GM23248 (cell line): Measurements from ENCODE around the gene ITIH2. TPM values are rescaled to one million over a fixed set of nuclear protein-coding genes. Genes with fewer than 3 reads are reported as not detected.
"Not testable (repeated sequence)": the region's sequence is repeated elsewhere in the genome, so short reads cannot be mapped to it uniquely, and the experiment has no call there.

Experiments used
- DNase-seq: peaks from one replicate; pipeline ENCODE4 v3.0.0-alpha.2; 2015
- H2AFZ ChIP-seq: fragments of 200-600 bp; sonication (generic); 2 replicates; pipeline ENCODE4 v1.6.1; 2016; ENCODE audit warnings: antibody characterized with exemption
- H3F3A ChIP-seq: fragments of 200-600 bp; sonication (generic); 2 replicates; pipeline ENCODE4 v1.6.1; 2016; ENCODE audit warnings: mild to moderate bottlenecking, antibody characterized with exemption, mixed run types; ENCODE audit not compliant: insufficient read depth
- H3K27ac ChIP-seq: fragments of 200-600 bp; sonication (generic); 2 replicates; pipeline ENCODE4 v1.5.1; 2016; ENCODE audit warnings: mild to moderate bottlenecking
- H3K27me3 ChIP-seq: fragments of 200-600 bp; sonication (generic); replicated peaks from 2 replicates; pipeline ENCODE4 v1.6.1; 2016; ENCODE audit warnings: mild to moderate bottlenecking; ENCODE audit not compliant: insufficient read depth
- H3K36me3 ChIP-seq: fragments of 200-600 bp; sonication (generic); 2 replicates; pipeline ENCODE4 v1.6.1; 2016; ENCODE audit warnings: low read depth, mild to moderate bottlenecking
- H3K4me1 ChIP-seq: fragments of 200-600 bp; sonication (generic); 2 replicates; pipeline ENCODE4 v1.6.1; 2016; ENCODE audit warnings: mild to moderate bottlenecking; ENCODE audit not compliant: insufficient read depth
- H3K4me2 ChIP-seq: fragments of 200-600 bp; sonication (generic); one replicate; pipeline ENCODE4 v1.6.1; 2016; ENCODE audit warnings: mild to moderate bottlenecking; ENCODE audit not compliant: unreplicated experiment
- H3K4me3 ChIP-seq: fragments of 200-600 bp; sonication (generic); 2 replicates; pipeline ENCODE4 v1.5.1; 2016; ENCODE audit warnings: mild to moderate bottlenecking
- H3K79me2 ChIP-seq: fragments of 200-600 bp; sonication (generic); 2 replicates; pipeline ENCODE4 v1.6.1; 2016; ENCODE audit warnings: mild to moderate bottlenecking; ENCODE audit not compliant: insufficient read depth
- H3K9ac ChIP-seq: fragments of 200-600 bp; sonication (generic); 2 replicates; pipeline ENCODE4 v1.6.1; 2016; ENCODE audit warnings: mild to moderate bottlenecking
- H3K9me2 ChIP-seq: fragments of 200-600 bp; sonication (generic); 2 replicates; pipeline ENCODE4 v1.6.1; 2016; ENCODE audit warnings: mixed run types, mild to moderate bottlenecking, moderate library complexity; ENCODE audit not compliant: insufficient read depth
- H3K9me3 ChIP-seq: fragments of 200-600 bp; sonication (generic); one replicate; pipeline ENCODE4 v1.6.1; 2017; ENCODE audit warnings: low read depth
- H4K20me1 ChIP-seq: fragments of 200-600 bp; sonication (generic); 2 replicates; pipeline ENCODE4 v1.6.0; 2016; ENCODE audit not compliant: insufficient read depth
- EZH2 ChIP-seq: fragments of 200-600 bp; sonication (generic); IDR thresholded peaks from 2 replicates; pipeline ENCODE4 v1.6.1; 2018; ENCODE audit warnings: antibody characterized with exemption, mild to moderate bottlenecking; ENCODE audit not compliant: insufficient read depth, poor library complexity, severe bottlenecking
- EZH2phosphoT487 ChIP-seq: fragments of 200-600 bp; sonication (generic); IDR thresholded peaks from 2 replicates; pipeline ENCODE4 v1.6.1; 2018; ENCODE audit warnings: antibody characterized with exemption, moderate library complexity, mild to moderate bottlenecking, low read depth; ENCODE audit not compliant: insufficient read depth
- WGBS, 2 experiments: methylation state at CpG; one replicate each; pipeline ENCODE4 v1.1.6; 2015 to 2017; ENCODE audit warnings: low lambda C conversion rate in 2 of 2, low coverage in 1 of 2; ENCODE audit errors: missing lambda C conversion rate in 2 of 2; 5-methylcytosine and 5-hydroxymethylcytosine counted together
- in situ Hi-C: fragments of 300-500 bp; cut with MboI; formaldehyde crosslinking; loops from 2 replicates; pipeline ENCODE4 v1.15.0; 2020
- polyA plus RNA-seq: library from polyadenylated mRNA; unstranded; fragments of >200 nt; fragmentation: Nextera tagmentation; extraction: Ambion mirVana; gene quantifications from 2 replicates; pipeline ENCODE4 v1.2.1, GENCODE V29; 2016
- total RNA-seq: library from RNA; depleted of rRNA; stranded (reverse); fragments of >200 nt; shearing (Covaris generic); gene quantifications from 2 replicates; pipeline ENCODE4 v1.2.3, GENCODE V29; 2014

ITIH2 gene
- total and polyA plus RNA-seq, 2 experiments from 2014 or later, result not detected

- 92 to 100% methylated on average over 2 of the region's 2 CpGs for WGBS, 2 experiments
- no peak overlapping the region for H2AFZ ChIP-seq
- no peaks in the 10 kb centered on the region for H3K4me1 ChIP-seq
- H3K9me2 ChIP-seq, result no peaks in the 10 kb centered on the region
- H3K27ac ChIP-seq, result no peak overlapping the region
- no peak for TF ChIP-seq EZH2
- no peak for TF ChIP-seq EZH2phosphoT487
- DNase-seq, result no peak
- no peaks in the 10 kb centered on the region for H3K27me3 ChIP-seq
- H4K20me1 ChIP-seq, result no peaks in the 10 kb centered on the region
- H3K4me3 ChIP-seq, result no peak overlapping the region
- in situ Hi-C loops, result no loop called here
- no peak overlapping the region for H3K9ac ChIP-seq
- H3K36me3 ChIP-seq, result peaks cover 57% of the 10 kb centered on the region
- H3K9me3 ChIP-seq, result no peaks in the 10 kb centered on the region
- H3K4me2 ChIP-seq, result no peak overlapping the region
- H3F3A ChIP-seq, result no peaks in the 10 kb centered on the region
- peaks cover 23% of the 10 kb centered on the region for H3K79me2 ChIP-seq
Measured at GRCh38 chr10:7776777-7777176, 73.7 kb downstream of the ITIH2 start.

GRCh38 chr10:7782194-7782593, 79.1 kb downstream of the ITIH2 start:
- H3K4me1 ChIP-seq, in situ Hi-C loops, H3K4me3 ChIP-seq, H2AFZ ChIP-seq, H3K27ac ChIP-seq, H3K9ac ChIP-seq, H3K9me3 ChIP-seq, H3K27me3 ChIP-seq, DNase-seq, H4K20me1 ChIP-seq, H3F3A ChIP-seq, H3K4me2 ChIP-seq, H3K9me2 ChIP-seq: not testable (repeated sequence)
- Histone ChIP-seq H3K79me2 (peaks cover 77% of the 10 kb centered on the region), H3K36me3 (peaks cover 29% of the 10 kb centered on the region)
- 85 to 92% methylated on average over 6 of the region's 6 CpGs for WGBS, 2 experiments

DNA sequence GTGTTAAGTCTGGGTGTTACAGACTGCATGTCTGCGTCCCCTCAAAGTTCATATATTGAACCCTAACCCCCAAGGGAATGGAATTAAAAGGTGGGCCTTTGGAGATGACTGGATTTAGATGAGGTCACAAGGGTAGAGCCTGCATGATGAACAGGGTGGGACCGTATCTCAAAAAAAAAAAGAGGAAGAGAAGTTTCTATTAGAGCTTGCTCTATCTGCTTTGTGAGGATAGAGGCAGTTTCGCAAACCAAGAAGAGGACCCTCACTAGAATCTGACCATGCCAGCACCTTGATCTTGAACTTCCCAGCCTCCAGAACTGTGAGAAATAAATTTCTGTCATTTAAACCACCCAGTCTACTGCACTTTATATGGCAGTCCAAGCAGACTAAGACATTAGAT, 83.3 kb downstream of the ITIH2 start:
- H3K9me3 ChIP-seq, result no peaks in the 10 kb centered on the region
- H4K20me1 ChIP-seq, result peaks cover 10% of the 10 kb centered on the region
- no peak for DNase-seq
- no peak for TF ChIP-seq EZH2
- no peak for TF ChIP-seq EZH2phosphoT487
- 77 to 82% methylated on average over 3 of the region's 3 CpGs for WGBS, 2 experiments
- peak overlapping the region; percentile 94 for H3K9ac ChIP-seq
- H3K4me2 ChIP-seq, result peak overlapping the region; percentile 99
- H3F3A ChIP-seq, result no peaks in the 10 kb centered on the region
- H3K27ac ChIP-seq, result no peak overlapping the region
- peaks cover 21% of the 10 kb centered on the region for H3K4me1 ChIP-seq
- no peak overlapping the region for H2AFZ ChIP-seq
- in situ Hi-C loops, result no loop called here
- H3K79me2 ChIP-seq, result peaks cover 99% of the 10 kb centered on the region
- no peaks in the 10 kb centered on the region for H3K36me3 ChIP-seq
- H3K4me3 ChIP-seq, result peak overlapping the region; percentile 83
- H3K27me3 ChIP-seq, result no peaks in the 10 kb centered on the region
- no peaks in the 10 kb centered on the region for H3K9me2 ChIP-seq

DNA sequence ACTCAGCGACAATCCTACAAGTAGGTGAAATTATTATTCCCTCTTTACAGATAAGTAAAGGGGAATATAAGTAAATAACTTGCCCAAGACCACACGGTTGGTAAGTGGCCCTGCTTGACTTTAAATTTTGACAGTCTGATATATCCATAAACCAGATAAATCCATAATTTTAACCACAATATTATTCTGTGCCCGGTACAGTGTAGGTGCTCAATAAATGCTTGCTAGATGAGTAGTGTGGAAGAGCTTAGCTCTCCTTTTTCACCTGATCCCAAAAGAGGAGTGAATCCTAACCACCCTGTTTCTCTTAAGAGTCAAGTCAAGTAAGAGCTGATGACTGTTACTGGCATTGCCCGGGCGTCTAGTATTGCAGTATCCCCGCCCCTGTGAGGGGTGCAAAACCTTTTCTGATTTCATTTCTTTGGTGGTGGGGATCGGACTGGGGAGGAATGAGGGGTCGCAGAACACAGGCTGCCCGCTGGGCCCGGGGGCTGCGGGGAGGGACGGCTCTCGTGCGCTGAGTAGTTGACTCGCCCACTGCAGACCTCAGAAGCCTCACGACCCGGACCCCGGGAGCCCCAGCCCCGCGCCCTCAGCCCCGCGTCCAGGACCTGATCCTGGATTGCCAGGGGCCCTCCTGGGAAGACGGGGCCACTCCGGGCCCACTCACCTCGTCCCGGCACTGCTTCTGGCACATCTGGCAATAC, 84.2 kb downstream of the ITIH2 start:
- Histone ChIP-seq H3K4me2 (peak overlapping the region; percentile 99), H3F3A (0 out of 2 replicates have a peak, but pooled peaks cover 6% of the 10 kb centered on the region), H3K27me3 (no peaks in the 10 kb centered on the region), H3K36me3 (no peaks in the 10 kb centered on the region), H3K27ac (peak overlapping the region; percentile 41), H3K4me1 (peaks cover 28% of the 10 kb centered on the region), H3K9me2 (no peaks in the 10 kb centered on the region), H3K79me2 (peaks cover 99% of the 10 kb centered on the region), H3K9me3 (no peaks in the 10 kb centered on the region), H4K20me1 (peaks cover 15% of the 10 kb centered on the region), H3K4me3 (peak overlapping the region; percentile 83), H3K9ac (peak overlapping the region; percentile 94), H2AFZ (peak overlapping the region; percentile 92)
- in situ Hi-C loops, result no loop called here
- WGBS, 2 experiments, result 5 to 6% methylated on average over 23 to 26 of the region's 26 CpGs
- TF ChIP-seq EZH2, result no peak
- TF ChIP-seq EZH2phosphoT487, result no peak
- DNase-seq, result peak; percentile 76
